ENCODE results near the gene CNDP2.
"Not testable (repeated sequence)": the region's sequence is repeated elsewhere in the genome, so short reads cannot be mapped to it uniquely, and the experiment has no call there.

Gene CNDP2

DNA sequence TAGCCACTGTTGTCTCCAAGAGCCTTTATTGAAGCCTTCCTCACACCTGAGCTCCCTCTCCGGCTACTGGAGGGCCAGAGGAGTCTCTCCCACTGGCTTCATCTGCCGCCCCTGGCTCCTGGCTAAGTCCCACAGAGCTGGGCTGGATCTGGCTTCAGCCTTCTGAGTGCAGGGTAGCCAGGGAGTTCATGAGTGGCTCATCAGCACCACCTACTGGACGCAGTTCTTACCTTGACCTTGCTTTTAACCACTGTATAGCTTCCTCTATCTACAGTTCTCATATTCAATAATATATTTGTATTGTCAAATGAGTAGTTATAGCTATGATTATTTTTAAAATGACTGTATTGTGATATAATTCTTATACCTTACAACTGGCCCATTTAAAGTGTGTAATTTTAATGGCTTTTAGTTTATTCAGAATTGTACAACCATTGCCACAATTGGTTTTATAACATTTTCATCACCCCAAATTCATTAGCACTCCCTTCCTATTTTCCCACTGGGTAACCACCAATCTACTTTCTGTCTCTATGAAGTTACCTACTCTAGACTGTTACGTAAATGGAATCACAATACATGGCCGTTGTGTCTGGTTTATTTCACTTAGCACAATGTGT lies 55.9 kb downstream of the CNDP2 start:
- H3K4me3 ChIP-seq (ENCODE audit: low read depth, low read length): no peak overlapping the region
- DNase-seq (ENCODE audit: low read depth): peak; percentile 86
- TF ChIP-seq, protein P1, sequence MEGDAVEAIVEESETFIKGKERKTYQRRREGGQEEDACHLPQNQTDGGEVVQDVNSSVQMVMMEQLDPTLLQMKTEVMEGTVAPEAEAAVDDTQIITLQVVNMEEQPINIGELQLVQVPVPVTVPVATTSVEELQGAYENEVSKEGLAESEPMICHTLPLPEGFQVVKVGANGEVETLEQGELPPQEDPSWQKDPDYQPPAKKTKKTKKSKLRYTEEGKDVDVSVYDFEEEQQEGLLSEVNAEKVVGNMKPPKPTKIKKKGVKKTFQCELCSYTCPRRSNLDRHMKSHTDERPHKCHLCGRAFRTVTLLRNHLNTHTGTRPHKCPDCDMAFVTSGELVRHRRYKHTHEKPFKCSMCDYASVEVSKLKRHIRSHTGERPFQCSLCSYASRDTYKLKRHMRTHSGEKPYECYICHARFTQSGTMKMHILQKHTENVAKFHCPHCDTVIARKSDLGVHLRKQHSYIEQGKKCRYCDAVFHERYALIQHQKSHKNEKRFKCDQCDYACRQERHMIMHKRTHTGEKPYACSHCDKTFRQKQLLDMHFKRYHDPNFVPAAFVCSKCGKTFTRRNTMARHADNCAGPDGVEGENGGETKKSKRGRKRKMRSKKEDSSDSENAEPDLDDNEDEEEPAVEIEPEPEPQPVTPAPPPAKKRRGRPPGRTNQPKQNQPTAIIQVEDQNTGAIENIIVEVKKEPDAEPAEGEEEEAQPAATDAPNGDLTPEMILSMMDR (IDR thresholded peaks at IDR 0.05; ENCODE audit: insufficient read depth, low read depth, low read length, missing control alignments): peak; percentile 81

GRCh38 chr18:74556126-74556525 lies 60.0 kb downstream of the CNDP2 start:
- TF ChIP-seq, protein P1 (IDR thresholded peaks at IDR 0.05; ENCODE audit: insufficient read depth, low read depth, low read length, missing control alignments): no peak
- H3K4me3 ChIP-seq (ENCODE audit: low read depth, low read length): no peak overlapping the region
- DNase-seq (ENCODE audit: low read depth): no peak

DNA sequence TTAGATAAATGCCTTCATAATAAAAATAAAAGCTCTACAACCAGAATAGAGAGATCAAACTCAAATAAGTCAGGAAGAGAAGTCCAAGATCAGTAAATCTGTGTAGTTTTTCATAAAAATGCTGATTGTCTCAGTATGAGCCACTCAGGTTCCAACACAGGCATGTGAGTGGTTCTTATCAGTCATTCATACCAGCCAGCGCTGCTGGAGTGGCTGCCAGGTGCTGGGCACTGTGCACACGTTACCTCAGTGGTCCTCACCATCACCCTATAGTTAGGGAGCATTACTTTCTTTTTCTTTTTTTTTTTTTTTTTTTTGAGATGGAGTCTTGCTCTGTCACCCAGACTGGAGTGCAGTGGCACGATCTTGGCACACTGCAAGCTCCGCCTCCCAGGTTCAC lies 61.9 kb downstream of the CNDP2 start:
- TF ChIP-seq, protein P1 (IDR thresholded peaks at IDR 0.05; ENCODE audit: insufficient read depth, low read depth, low read length, missing control alignments): no peak
- DNase-seq (ENCODE audit: low read depth): no peak
- H3K4me3 ChIP-seq (ENCODE audit: low read depth, low read length): no peak overlapping the region

DNA sequence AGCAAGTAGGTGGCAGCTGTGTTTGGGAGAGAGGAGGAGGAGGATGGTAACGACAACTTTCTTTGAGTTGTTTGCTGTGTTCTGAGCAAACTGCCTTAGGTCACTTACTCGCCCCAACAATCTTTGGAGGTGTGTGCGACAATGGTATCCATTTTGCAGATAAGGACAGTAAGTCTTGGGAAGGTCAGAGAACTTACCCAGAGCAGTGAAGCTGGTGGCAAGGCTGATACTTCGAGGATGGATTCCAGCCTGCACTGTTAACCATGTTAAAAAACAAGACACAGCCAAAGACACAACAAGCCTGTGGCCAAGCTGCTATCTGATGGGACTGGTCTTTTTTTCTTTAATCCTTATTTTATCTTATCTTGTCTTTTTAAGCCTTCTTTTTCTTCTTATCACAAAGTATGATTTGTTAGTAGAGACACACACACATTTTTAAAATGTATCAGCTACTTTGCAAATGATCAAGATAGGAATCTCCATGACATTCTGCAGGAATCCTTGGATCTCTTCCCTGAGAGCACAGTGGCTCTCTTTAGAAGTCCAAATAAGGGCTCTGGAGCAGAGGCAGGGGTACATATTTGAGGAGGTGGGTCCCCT lies 66.1 kb downstream of the CNDP2 start:
- no peak overlapping the region for H3K4me3 ChIP-seq (ENCODE audit: low read depth, low read length)
- TF ChIP-seq, protein P1 (IDR thresholded peaks at IDR 0.05; ENCODE audit: insufficient read depth, low read depth, low read length, missing control alignments): no peak
- no peak for DNase-seq (ENCODE audit: low read depth)

GRCh38 chr18:74562775-74563174 lies 66.6 kb downstream of the CNDP2 start:
- H3K4me3 ChIP-seq (ENCODE audit: low read depth, low read length): no peak overlapping the region
- DNase-seq (ENCODE audit: low read depth): no peak
- TF ChIP-seq, protein P1 (IDR thresholded peaks at IDR 0.05; ENCODE audit: insufficient read depth, low read depth, low read length, missing control alignments): no peak

- TF ChIP-seq, protein P1 (IDR thresholded peaks at IDR 0.05; ENCODE audit: insufficient read depth, low read depth, low read length, missing control alignments): no peak
- DNase-seq (ENCODE audit: low read depth): no peak
- no peak overlapping the region for H3K4me3 ChIP-seq (ENCODE audit: low read depth, low read length)
These were observed 67.8 kb downstream of the CNDP2 start for GRCh38 chr18:74563999-74564398.

DNA sequence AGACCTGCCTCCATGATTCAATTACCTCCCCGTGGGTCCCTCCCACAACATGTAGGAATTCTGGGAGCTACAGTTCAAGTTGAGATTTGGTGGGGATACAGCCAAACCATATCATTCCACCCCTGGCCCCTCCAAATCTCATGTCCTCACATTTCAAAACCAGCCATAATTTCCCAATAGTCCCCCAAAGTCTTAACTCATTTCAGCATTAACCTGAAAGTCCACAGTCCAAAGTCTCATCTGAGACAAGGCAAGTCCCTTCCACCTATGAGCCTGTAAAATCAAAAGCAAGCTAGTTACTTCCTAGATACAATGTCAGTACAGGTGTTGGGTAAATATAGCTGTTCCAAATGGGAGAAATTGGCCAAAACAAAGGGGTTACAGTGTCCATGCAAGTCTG lies 69.0 kb downstream of the CNDP2 start:
- not testable (repeated sequence) for H3K4me3 ChIP-seq (ENCODE audit: low read depth, low read length); DNase-seq (ENCODE audit: low read depth)

- not testable (repeated sequence) for H3K4me3 ChIP-seq (ENCODE audit: low read depth, low read length); DNase-seq (ENCODE audit: low read depth)
These were observed 69.8 kb downstream of the CNDP2 start for GRCh38 chr18:74565993-74566392.
